A549 (cell line): ENCODE results near the gene HIVEP3. TPM values are rescaled to one million over a fixed set of nuclear protein-coding genes. Genes with fewer than 3 reads are reported as not detected.

ENCODE experiments used
- ATAC-seq, 2 experiments: fragments of 200-7000 bp in 1 of 2; fragments of >200 bp in 1 of 2; cut with Nextera tagmentation in 1 of 2; cut with Tn5 transposase in 1 of 2; 3 replicates each; pipeline versions ENCODE4 v1.8.0 to v1.9.1; 2018 to 2020; ENCODE audit warnings: mild to moderate bottlenecking in 1 of 2, moderate library complexity in 1 of 2
- CTCF ChIA-PET: fragments of 300-600 bp; sonication (Branson Sonifier 250); formaldehyde crosslinking; extraction: SDS; loops from one replicate; lab custom pipeline; 2021; ENCODE audit warnings: antibody characterized with exemption, inconsistent platforms; lab: Yijun Ruan, JAX
- POLR2A ChIA-PET: fragments of 350-600 bp; formaldehyde crosslinking; extraction: SDS; loops from one replicate; lab custom pipeline; 2021; ENCODE audit warnings: antibody characterized with exemption, inconsistent platforms; lab: Yijun Ruan, JAX
- DNase-seq, 2 experiments: peaks; one replicate each; pipeline versions ENCODE4 v3.0.0 to v3.0.0-alpha.2; 2011 to 2016; ENCODE audit warnings: low read depth in 1 of 2, low spot score in 1 of 2
- FAIRE-seq: peaks from 2 replicates; lab custom pipeline; 2011; peaks lifted over from hg19 to GRCh38; lab: Jason Lieb, UNC
- H3K27ac ChIP-seq, 2 experiments: fragments of >200 bp; sonication (Bioruptor Twin); formaldehyde crosslinking; 3 replicates each; pipeline ENCODE4 v1.5.1; 2016 to 2017
- H3K4me1 ChIP-seq: fragments of >200 bp; sonication (Bioruptor Twin); formaldehyde crosslinking; 3 replicates; pipeline ENCODE4 v1.6.1; 2016
- H3K4me2 ChIP-seq: fragments of >200 bp; sonication (Bioruptor Twin); formaldehyde crosslinking; 3 replicates; pipeline ENCODE4 v1.6.1; 2016
- H3K4me3 ChIP-seq: fragments of >200 bp; sonication (Bioruptor Twin); formaldehyde crosslinking; 3 replicates; pipeline ENCODE4 v1.5.1; 2016
- H3K9me3 ChIP-seq: fragments of >200 bp; sonication (Bioruptor Twin); formaldehyde crosslinking; 3 replicates; pipeline ENCODE4 v1.6.1; 2016
- BHLHE40 ChIP-seq: IDR thresholded peaks from 2 replicates; pipeline ENCODE4 v1.6.1; 2012; ENCODE audit warnings: low read depth, low read length, inconsistent platforms
- CBX8 ChIP-seq: fragments of 200-600 bp; sonication (generic); IDR thresholded peaks from 2 replicates; pipeline ENCODE4 v1.6.1; 2016
- CHD2 ChIP-seq: fragments of 150-350 bp; IDR thresholded peaks from 2 replicates; pipeline ENCODE4 v1.6.1; 2014; ENCODE audit warnings: low read length; ENCODE audit not compliant: partially characterized antibody
- EP300 ChIP-seq, 2 experiments: fragments of >200 bp; sonication (Bioruptor Twin); formaldehyde crosslinking; IDR thresholded peaks; 2 replicates in 1 of 2; 3 replicates in 1 of 2; pipeline ENCODE4 v1.6.1; 2016 to 2017
- FOSB ChIP-seq: fragments of 250-450 bp; sonication (Bioruptor Pico); IDR thresholded peaks from 2 replicates; pipeline ENCODE4 v1.5.0; 2020; ENCODE audit warnings: mild to moderate bottlenecking, moderate library complexity
- FOSL2 ChIP-seq, 2 experiments: fragments of 450-650 bp in 1 of 2; fragments of >200 bp in 1 of 2; sonication (Bioruptor Twin) in 1 of 2; formaldehyde crosslinking; IDR thresholded peaks; 2 replicates each; pipeline versions ENCODE4 v1.5.0 to v1.6.1; 2016 to 2020; ENCODE audit warnings: mild to moderate bottlenecking in 1 of 2, moderate library complexity in 1 of 2
- HEYL ChIP-seq: fragments of 250-450 bp; sonication (Bioruptor Pico); IDR thresholded peaks from 2 replicates; pipeline ENCODE4 v1.8.0; 2021; ENCODE audit warnings: mild to moderate bottlenecking, moderate library complexity
- HOXA7 ChIP-seq: fragments of 250-450 bp; sonication (Bioruptor Pico); IDR thresholded peaks from 2 replicates; pipeline ENCODE4 v1.5.0; 2020; ENCODE audit warnings: mild to moderate bottlenecking, moderate library complexity
- KDM1A ChIP-seq: fragments of 200-600 bp; sonication (generic); IDR thresholded peaks from 2 replicates; pipeline ENCODE4 v1.6.1; 2016; ENCODE audit warnings: low read depth, mild to moderate bottlenecking
- KDM5A ChIP-seq: fragments of 200-600 bp; sonication (generic); IDR thresholded peaks from 2 replicates; pipeline ENCODE4 v1.6.1; 2016; ENCODE audit warnings: antibody characterized with exemption, mild to moderate bottlenecking
- MAFK ChIP-seq: fragments of 450-650 bp; IDR thresholded peaks from 2 replicates; pipeline ENCODE4 v1.6.1; 2014; ENCODE audit not compliant: partially characterized antibody
- NFE2L2 ChIP-seq: fragments of 150-350 bp; conservative IDR thresholded peaks from 2 replicates; pipeline ENCODE4 v1.6.1; 2014; ENCODE audit warnings: low read length
- NR3C1 ChIP-seq: fragments of >200 bp; sonication (Bioruptor Twin); formaldehyde crosslinking; IDR thresholded peaks from 3 replicates; pipeline ENCODE4 v1.6.1; 2017
- POLR2A ChIP-seq: IDR thresholded peaks from 2 replicates; pipeline ENCODE4 v1.6.1; 2012; ENCODE audit warnings: mild to moderate bottlenecking, low read length
- RAD21 ChIP-seq, 2 experiments: fragments of >200 bp in 1 of 2; sonication (Bioruptor Twin) in 1 of 2; formaldehyde crosslinking in 1 of 2; IDR thresholded peaks in 1 of 2; conservative IDR thresholded peaks in 1 of 2; 2 replicates in 1 of 2; 3 replicates in 1 of 2; pipeline ENCODE4 v1.6.1; 2012 to 2018; ENCODE audit warnings: inconsistent platforms in 1 of 2
- RARB ChIP-seq: fragments of 250-450 bp; sonication (Bioruptor Pico); IDR thresholded peaks from 2 replicates; pipeline ENCODE4 v1.8.0; 2021; ENCODE audit warnings: mild to moderate bottlenecking, moderate library complexity
- RCOR1 ChIP-seq: fragments of 150-350 bp; IDR thresholded peaks from 2 replicates; pipeline ENCODE4 v1.6.1; 2014; ENCODE audit warnings: antibody characterized with exemption, low read length, low read depth
- RFX5 ChIP-seq: fragments of 450-650 bp; IDR thresholded peaks from 2 replicates; pipeline ENCODE4 v1.7.1; 2014; ENCODE audit warnings: antibody characterized with exemption, mild to moderate bottlenecking, moderate library complexity
- RNF2 ChIP-seq: fragments of 200-600 bp; sonication (generic); IDR thresholded peaks from 2 replicates; pipeline ENCODE4 v1.6.1; 2016; ENCODE audit warnings: low read depth, mild to moderate bottlenecking, antibody characterized with exemption, moderate library complexity, borderline replicate concordance
- SMC3 ChIP-seq: fragments of >200 bp; sonication (Bioruptor Twin); formaldehyde crosslinking; IDR thresholded peaks from 3 replicates; pipeline ENCODE4 v1.6.1; 2018; ENCODE audit warnings: inconsistent platforms
- TFCP2L1 ChIP-seq: fragments of 250-450 bp; sonication (Bioruptor Pico); IDR thresholded peaks from 2 replicates; pipeline ENCODE4 v1.5.0; 2021; ENCODE audit warnings: mild to moderate bottlenecking
- TP53 ChIP-seq: fragments of 250-450 bp; sonication (Bioruptor Pico); IDR thresholded peaks from 2 replicates; pipeline ENCODE4 v1.5.0; 2021; ENCODE audit warnings: mild to moderate bottlenecking, moderate library complexity
- ZFP36 ChIP-seq: fragments of 450-650 bp; IDR thresholded peaks from 2 replicates; pipeline ENCODE4 v1.6.1; 2014; ENCODE audit warnings: borderline replicate concordance; ENCODE audit not compliant: partially characterized antibody
- ZNF302 ChIP-seq: fragments of 250-450 bp; sonication (Bioruptor Pico); IDR thresholded peaks from 2 replicates; pipeline ENCODE4 v1.9.0; 2021; ENCODE audit warnings: inconsistent platforms, mild to moderate bottlenecking, moderate library complexity
- ZSCAN20 ChIP-seq: fragments of 250-450 bp; sonication (Bioruptor Pico); IDR thresholded peaks from 2 replicates; pipeline ENCODE4 v1.8.0; 2022; ENCODE audit warnings: mild to moderate bottlenecking, moderate library complexity
- WGBS: methylation state at CpG from one replicate; pipeline ENCODE4 v1.1.6; 2017; ENCODE audit errors: missing lambda C conversion rate; 5-methylcytosine and 5-hydroxymethylcytosine counted together
- polyA plus RNA-seq, 4 experiments: library from polyadenylated mRNA; depleted of rRNA in 3 of 4; stranded (reverse); fragments of >200 nt; fragmentation: RNase III in 1 of 4; extraction: RNeasy Plus Mini Kit Qiagen cat#74134 plus additional on column Dnase treatment in 1 of 4; gene quantifications; 2 replicates in 3 of 4; 3 replicates in 1 of 4; pipeline ENCODE4 v1.2.3, GENCODE V29; 2011 to 2017
- TF ChIP-seq, protein P1 (sequence below): fragments of >200 bp; sonication (Bioruptor Twin); formaldehyde crosslinking; IDR thresholded peaks from 2 replicates; pipeline ENCODE4 v1.6.1; 2016
- TF ChIP-seq, protein P2 (sequence below): fragments of >200 bp; sonication (Bioruptor Twin); formaldehyde crosslinking; IDR thresholded peaks from 3 replicates; pipeline ENCODE4 v1.5.1; 2016
- TF ChIP-seq, protein P3 (sequence below): fragments of 200-600 bp; sonication (generic); IDR thresholded peaks from 2 replicates; pipeline ENCODE4 v1.6.1; 2016; ENCODE audit warnings: antibody characterized with exemption, mild to moderate bottlenecking, moderate library complexity
- TF ChIP-seq, protein P4 (sequence below): fragments of 150-350 bp; IDR thresholded peaks from 2 replicates; pipeline ENCODE4 v1.6.1; 2014; ENCODE audit warnings: low read depth, mild to moderate bottlenecking, low read length

HIVEP3 gene
- polyA plus RNA-seq, 2 of the 4 experiments (the other 2 are of a cell fraction): 1.5 to 2.0 TPM

DNA sequence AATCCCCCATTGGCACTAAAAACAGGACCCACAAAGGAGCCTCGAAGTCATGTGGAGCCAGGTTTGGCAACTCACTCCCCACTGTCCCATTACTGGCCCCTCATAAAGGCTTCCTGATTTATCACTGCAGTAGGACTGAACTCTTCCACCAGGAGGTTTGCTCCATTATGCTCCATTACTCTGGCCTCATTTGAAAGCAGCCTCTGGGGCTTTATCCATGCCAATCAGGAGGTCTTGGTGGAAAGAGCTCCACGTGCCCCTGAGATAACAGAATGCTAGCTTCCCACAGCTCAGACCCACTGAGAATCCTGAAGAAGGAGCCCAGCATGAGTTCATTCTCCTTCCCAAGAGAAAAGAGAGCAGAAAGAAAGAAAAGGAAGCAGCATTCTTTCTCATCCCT lies 76.4 kb downstream of the HIVEP3 start:
- H3K4me2 ChIP-seq: no peak overlapping the region
- 56% methylated on average over 2 of the region's 2 CpGs for WGBS
- POLR2A ChIA-PET: no interaction called here
- peaks cover 7% of the 10 kb centered on the region; the same call in 2 of the 3 replicates for H3K4me1 ChIP-seq
- ATAC-seq (no peak), FAIRE-seq (no peak), DNase-seq (no peak)
- no peak overlapping the region for H3K4me3 ChIP-seq
- H3K27ac ChIP-seq: no peak overlapping the region
- CTCF ChIA-PET: interaction anchor here (0.9 kb wide), 1 partner anchor 28 kb away, joined by 3 read pairs; no protein-coding TSS in a partner anchor
- H3K9me3 ChIP-seq: no peaks in the 10 kb centered on the region
- TF ChIP-seq ZNF302 (CRISPR knock-in tag): no peak
- no peak for TF ChIP-seq POLR2A
- no peak for TF ChIP-seq EP300 (IDR thresholded peaks at IDR 0.05)
- TF ChIP-seq NFE2L2: no peak
- TF ChIP-seq SMC3: no peak
- no peak for TF ChIP-seq CHD2

DNA sequence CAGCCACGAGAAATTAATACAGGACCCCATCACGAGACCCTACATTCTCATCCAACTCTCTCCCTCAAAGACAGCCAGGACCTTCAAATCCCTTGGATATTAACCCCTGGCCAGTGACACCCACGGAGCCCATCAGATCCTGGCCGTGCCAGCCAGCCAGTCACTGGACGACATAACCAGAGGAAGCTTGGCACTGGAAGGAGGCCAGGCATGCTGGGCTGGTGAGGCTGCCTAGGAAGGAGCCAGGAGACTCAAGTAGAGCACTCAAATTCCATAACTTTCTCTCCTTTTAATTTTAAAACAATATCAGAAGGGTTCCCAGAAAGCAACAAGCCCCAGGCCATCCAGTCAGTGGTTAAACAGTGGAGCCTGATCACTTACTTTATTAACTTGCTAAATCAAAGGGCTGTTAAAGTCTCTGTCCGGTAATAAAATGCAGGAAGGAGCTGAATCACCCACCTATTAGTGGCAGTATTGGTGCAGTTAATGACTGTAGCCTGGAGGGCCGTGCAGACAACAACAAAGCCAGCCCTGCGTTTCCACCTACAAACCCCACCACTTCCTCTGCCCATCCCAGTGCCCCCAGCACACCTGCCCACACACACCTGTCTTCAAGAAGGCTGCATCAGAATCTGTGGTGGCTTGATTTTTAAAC lies 78.0 kb downstream of the HIVEP3 start:
- Histone ChIP-seq H3K4me2 (no peak overlapping the region), H3K4me1 (peaks cover 4% of the 10 kb centered on the region; the same call in 1 of the 3 replicates), H3K4me3 (no peak overlapping the region), H3K27ac (no peak overlapping the region), H3K9me3 (no peaks in the 10 kb centered on the region)
- FAIRE-seq: no peak
- no peak for TF ChIP-seq FOSL2 (IDR thresholded peaks at IDR 0.05)
- TF ChIP-seq FOSL2 (CRISPR knock-in tag; IDR thresholded peaks at IDR 0.05): no peak
- TF ChIP-seq FOSB (CRISPR knock-in tag): no peak
- TF ChIP-seq TP53 (CRISPR knock-in tag): no peak
- TF ChIP-seq MAFK: no peak
- no peak for TF ChIP-seq EP300 (IDR thresholded peaks at IDR 0.05)
- TF ChIP-seq, protein P1, sequence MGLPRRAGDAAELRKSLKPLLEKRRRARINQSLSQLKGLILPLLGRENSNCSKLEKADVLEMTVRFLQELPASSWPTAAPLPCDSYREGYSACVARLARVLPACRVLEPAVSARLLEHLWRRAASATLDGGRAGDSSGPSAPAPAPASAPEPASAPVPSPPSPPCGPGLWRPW: no peak
- no peak for TF ChIP-seq NFE2L2
- TF ChIP-seq CBX8: no peak
- TF ChIP-seq, protein P2, sequence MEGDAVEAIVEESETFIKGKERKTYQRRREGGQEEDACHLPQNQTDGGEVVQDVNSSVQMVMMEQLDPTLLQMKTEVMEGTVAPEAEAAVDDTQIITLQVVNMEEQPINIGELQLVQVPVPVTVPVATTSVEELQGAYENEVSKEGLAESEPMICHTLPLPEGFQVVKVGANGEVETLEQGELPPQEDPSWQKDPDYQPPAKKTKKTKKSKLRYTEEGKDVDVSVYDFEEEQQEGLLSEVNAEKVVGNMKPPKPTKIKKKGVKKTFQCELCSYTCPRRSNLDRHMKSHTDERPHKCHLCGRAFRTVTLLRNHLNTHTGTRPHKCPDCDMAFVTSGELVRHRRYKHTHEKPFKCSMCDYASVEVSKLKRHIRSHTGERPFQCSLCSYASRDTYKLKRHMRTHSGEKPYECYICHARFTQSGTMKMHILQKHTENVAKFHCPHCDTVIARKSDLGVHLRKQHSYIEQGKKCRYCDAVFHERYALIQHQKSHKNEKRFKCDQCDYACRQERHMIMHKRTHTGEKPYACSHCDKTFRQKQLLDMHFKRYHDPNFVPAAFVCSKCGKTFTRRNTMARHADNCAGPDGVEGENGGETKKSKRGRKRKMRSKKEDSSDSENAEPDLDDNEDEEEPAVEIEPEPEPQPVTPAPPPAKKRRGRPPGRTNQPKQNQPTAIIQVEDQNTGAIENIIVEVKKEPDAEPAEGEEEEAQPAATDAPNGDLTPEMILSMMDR: no peak
- TF ChIP-seq BHLHE40: no peak
- TF ChIP-seq HEYL (CRISPR knock-in tag): no peak
- POLR2A ChIA-PET: no interaction called here
- CTCF ChIA-PET: no interaction called here
- ATAC-seq: no peak
- no peak for DNase-seq
- 58% methylated on average over 7 of the region's 8 CpGs for WGBS

DNA sequence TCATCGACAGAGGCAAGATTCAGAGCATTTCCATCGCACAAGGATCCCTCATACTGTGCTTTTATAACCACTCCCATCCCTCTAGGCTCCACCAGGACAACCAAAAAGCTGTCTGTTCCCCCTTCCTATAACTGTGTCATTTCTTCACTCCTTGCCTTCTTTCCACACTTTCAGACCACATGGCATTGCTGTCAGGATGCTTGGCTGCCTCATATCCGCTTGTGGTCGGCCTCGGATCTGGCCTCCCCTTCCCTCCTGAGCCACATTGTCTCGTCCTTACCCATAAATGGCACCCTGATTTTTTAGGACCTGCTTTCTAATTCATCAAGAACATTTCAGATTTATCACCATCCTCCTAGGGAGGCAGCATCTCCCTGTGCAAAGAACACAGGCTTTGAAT lies 80.5 kb downstream of the HIVEP3 start:
- CTCF ChIA-PET: no interaction called here
- 65% methylated on average over 6 of the region's 6 CpGs for WGBS
- DNase-seq: no peak
- no peak overlapping the region for H3K4me2 ChIP-seq
- no peaks in the 10 kb centered on the region for H3K9me3 ChIP-seq
- ATAC-seq: no peak
- no peak overlapping the region for H3K27ac ChIP-seq
- POLR2A ChIA-PET: no interaction called here
- FAIRE-seq: no peak
- no peak overlapping the region for H3K4me3 ChIP-seq
- H3K4me1 ChIP-seq: peaks cover 4% of the 10 kb centered on the region; the same call in 1 of the 3 replicates
- TF ChIP-seq KDM1A (no peak), HOXA7 (CRISPR knock-in tag) (no peak), KDM5A (no peak), TFCP2L1 (CRISPR knock-in tag) (no peak), RAD21 (conservative IDR thresholded peaks at IDR 0.05 in 1 of 2, IDR thresholded peaks at IDR 0.05 in 1 of 2) (no peak), NR3C1 (no peak), BHLHE40 (no peak), RCOR1 (no peak), RARB (CRISPR knock-in tag) (no peak), RFX5 (no peak), CBX8 (no peak), ZFP36 (no peak), ZNF302 (CRISPR knock-in tag) (no peak), ZSCAN20 (CRISPR knock-in tag) (no peak), POLR2A (no peak), RNF2 (no peak)
- TF ChIP-seq, protein P3, sequence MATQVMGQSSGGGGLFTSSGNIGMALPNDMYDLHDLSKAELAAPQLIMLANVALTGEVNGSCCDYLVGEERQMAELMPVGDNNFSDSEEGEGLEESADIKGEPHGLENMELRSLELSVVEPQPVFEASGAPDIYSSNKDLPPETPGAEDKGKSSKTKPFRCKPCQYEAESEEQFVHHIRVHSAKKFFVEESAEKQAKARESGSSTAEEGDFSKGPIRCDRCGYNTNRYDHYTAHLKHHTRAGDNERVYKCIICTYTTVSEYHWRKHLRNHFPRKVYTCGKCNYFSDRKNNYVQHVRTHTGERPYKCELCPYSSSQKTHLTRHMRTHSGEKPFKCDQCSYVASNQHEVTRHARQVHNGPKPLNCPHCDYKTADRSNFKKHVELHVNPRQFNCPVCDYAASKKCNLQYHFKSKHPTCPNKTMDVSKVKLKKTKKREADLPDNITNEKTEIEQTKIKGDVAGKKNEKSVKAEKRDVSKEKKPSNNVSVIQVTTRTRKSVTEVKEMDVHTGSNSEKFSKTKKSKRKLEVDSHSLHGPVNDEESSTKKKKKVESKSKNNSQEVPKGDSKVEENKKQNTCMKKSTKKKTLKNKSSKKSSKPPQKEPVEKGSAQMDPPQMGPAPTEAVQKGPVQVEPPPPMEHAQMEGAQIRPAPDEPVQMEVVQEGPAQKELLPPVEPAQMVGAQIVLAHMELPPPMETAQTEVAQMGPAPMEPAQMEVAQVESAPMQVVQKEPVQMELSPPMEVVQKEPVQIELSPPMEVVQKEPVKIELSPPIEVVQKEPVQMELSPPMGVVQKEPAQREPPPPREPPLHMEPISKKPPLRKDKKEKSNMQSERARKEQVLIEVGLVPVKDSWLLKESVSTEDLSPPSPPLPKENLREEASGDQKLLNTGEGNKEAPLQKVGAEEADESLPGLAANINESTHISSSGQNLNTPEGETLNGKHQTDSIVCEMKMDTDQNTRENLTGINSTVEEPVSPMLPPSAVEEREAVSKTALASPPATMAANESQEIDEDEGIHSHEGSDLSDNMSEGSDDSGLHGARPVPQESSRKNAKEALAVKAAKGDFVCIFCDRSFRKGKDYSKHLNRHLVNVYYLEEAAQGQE: no peak
- TF ChIP-seq, protein P4, sequence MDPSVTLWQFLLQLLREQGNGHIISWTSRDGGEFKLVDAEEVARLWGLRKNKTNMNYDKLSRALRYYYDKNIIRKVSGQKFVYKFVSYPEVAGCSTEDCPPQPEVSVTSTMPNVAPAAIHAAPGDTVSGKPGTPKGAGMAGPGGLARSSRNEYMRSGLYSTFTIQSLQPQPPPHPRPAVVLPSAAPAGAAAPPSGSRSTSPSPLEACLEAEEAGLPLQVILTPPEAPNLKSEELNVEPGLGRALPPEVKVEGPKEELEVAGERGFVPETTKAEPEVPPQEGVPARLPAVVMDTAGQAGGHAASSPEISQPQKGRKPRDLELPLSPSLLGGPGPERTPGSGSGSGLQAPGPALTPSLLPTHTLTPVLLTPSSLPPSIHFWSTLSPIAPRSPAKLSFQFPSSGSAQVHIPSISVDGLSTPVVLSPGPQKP: no peak
